Neural cell (in vitro differentiated cells): ENCODE data around the gene LHFPL6. TPM values are rescaled to one million over a fixed set of nuclear protein-coding genes. Genes with fewer than 3 reads are reported as not detected.

Experiments
- H2AFZ ChIP-seq: fragments of 200-600, 300-800 bp; sonication (generic), shearing (Covaris generic); 2 replicates; pipeline ENCODE4 v1.6.0; 2014; ENCODE audit warnings: low read depth, mild to moderate bottlenecking, antibody characterized with exemption, low read length, moderate library complexity
- H3F3A ChIP-seq: fragments of 200-600 bp; shearing (Covaris generic); 2 replicates; pipeline ENCODE4 v1.6.1; 2016; ENCODE audit warnings: mild to moderate bottlenecking, moderate library complexity, mixed read lengths, antibody characterized with exemption, low read length; ENCODE audit not compliant: insufficient read depth, poor library complexity, severe bottlenecking
- H3K27ac ChIP-seq: fragments of 200-600, 300-800 bp; sonication (generic), shearing (Covaris generic); 2 replicates; pipeline ENCODE4 v1.5.1; 2014; ENCODE audit warnings: mild to moderate bottlenecking, low read length, moderate library complexity
- H3K27me3 ChIP-seq: fragments of 300-800, 200-600 bp; sonication (generic), shearing (Covaris generic); 2 replicates; pipeline ENCODE4 v1.6.0; 2014; ENCODE audit warnings: mild to moderate bottlenecking, low read depth, low read length, moderate library complexity; ENCODE audit not compliant: insufficient read depth
- H3K36me3 ChIP-seq: fragments of 300-800, 200-600 bp; sonication (generic), shearing (Covaris generic); 2 replicates; pipeline ENCODE4 v1.5.1; 2014; ENCODE audit warnings: mild to moderate bottlenecking, antibody characterized with exemption, low read length, moderate library complexity; ENCODE audit not compliant: insufficient read depth
- H3K4me2 ChIP-seq: fragments of 300-800, 200-600 bp; sonication (generic), shearing (Covaris generic); 2 replicates; pipeline ENCODE4 v1.6.0; 2014; ENCODE audit warnings: mild to moderate bottlenecking, low read length
- H3K4me3 ChIP-seq: fragments of 300-800, 200-600 bp; sonication (generic), shearing (Covaris generic); 2 replicates; pipeline ENCODE4 v1.5.1; 2014; ENCODE audit warnings: mild to moderate bottlenecking, low read length, moderate library complexity
- H3K79me2 ChIP-seq: fragments of 200-600 bp; shearing (Covaris generic); replicated peaks from 2 replicates; pipeline ENCODE4 v1.6.0; 2014; ENCODE audit warnings: mild to moderate bottlenecking, low read length, moderate library complexity; ENCODE audit not compliant: insufficient read depth
- H3K9ac ChIP-seq: fragments of 300-800, 200-600 bp; sonication (generic), shearing (Covaris generic); 2 replicates; pipeline ENCODE4 v1.6.1; 2016; ENCODE audit warnings: mild to moderate bottlenecking, low read length, mixed read lengths
- H3K9me2 ChIP-seq: fragments of 200-600 bp; shearing (Covaris generic); 2 replicates; pipeline ENCODE4 v1.6.1; 2016; ENCODE audit warnings: mild to moderate bottlenecking, low read length, mixed read lengths; ENCODE audit not compliant: insufficient read depth
- H3K9me3 ChIP-seq: fragments of 200-600, 300-800 bp; sonication (generic), shearing (Covaris generic); 2 replicates; pipeline ENCODE4 v1.6.1; 2016; ENCODE audit warnings: mild to moderate bottlenecking, mixed run types, low read length, moderate library complexity, mixed read lengths
- H4K20me1 ChIP-seq: fragments of 200-600 bp; shearing (Covaris generic); 2 replicates; pipeline ENCODE4 v1.6.1; 2016; ENCODE audit warnings: mild to moderate bottlenecking, mixed run types; ENCODE audit not compliant: insufficient read depth
- CTCF ChIP-seq: fragments of 450-650 bp; IDR thresholded peaks from 2 replicates; pipeline ENCODE4 v1.5.1; 2014; ENCODE audit warnings: antibody characterized with exemption, mild to moderate bottlenecking, moderate library complexity; ENCODE audit not compliant: poor library complexity, severe bottlenecking
- EP300 ChIP-seq: fragments of 450-650 bp; conservative IDR thresholded peaks from 2 replicates; pipeline ENCODE4 v1.6.1; 2014; ENCODE audit warnings: antibody characterized with exemption, mild to moderate bottlenecking, moderate library complexity; ENCODE audit not compliant: poor library complexity, severe bottlenecking
- EZH2 ChIP-seq: fragments of 200-600, 300-800 bp; shearing (Covaris generic), sonication (generic); IDR thresholded peaks from 2 replicates; pipeline ENCODE4 v1.6.1; 2014; ENCODE audit warnings: antibody characterized with exemption, low read length, borderline replicate concordance, mild to moderate bottlenecking; ENCODE audit not compliant: insufficient read depth, poor library complexity, severe bottlenecking
- MXI1 ChIP-seq: fragments of 450-650 bp; conservative IDR thresholded peaks from 2 replicates; pipeline ENCODE4 v1.6.1; 2014; ENCODE audit warnings: antibody characterized with exemption, mild to moderate bottlenecking; ENCODE audit not compliant: poor library complexity, severe bottlenecking
- POLR2AphosphoS5 ChIP-seq: IDR thresholded peaks from 2 replicates; pipeline ENCODE4 v1.6.1; 2012
- RAD21 ChIP-seq: fragments of 450-650 bp; conservative IDR thresholded peaks from 2 replicates; pipeline ENCODE4 v1.6.1; 2014; ENCODE audit warnings: antibody characterized with exemption, mild to moderate bottlenecking, moderate library complexity
- REST ChIP-seq: IDR thresholded peaks from 2 replicates; pipeline ENCODE4 v1.6.1; 2012; ENCODE audit warnings: borderline replicate concordance
- SMC3 ChIP-seq: fragments of 450-650 bp; conservative IDR thresholded peaks from 2 replicates; pipeline ENCODE4 v1.6.1; 2014; ENCODE audit warnings: antibody characterized with exemption, mild to moderate bottlenecking, moderate library complexity; ENCODE audit not compliant: poor library complexity
- TAF1 ChIP-seq: IDR thresholded peaks from 2 replicates; pipeline ENCODE4 v1.6.1; 2012; ENCODE audit warnings: low read depth
- polyA plus RNA-seq: library from polyadenylated mRNA; depleted of rRNA; stranded (reverse); fragments of >200 nt; gene quantifications from 2 replicates; pipeline ENCODE4 v1.2.3, GENCODE V29; 2014

LHFPL6 gene
- polyA plus RNA-seq, 1 donor from 2014 or later: 36.3 TPM

- no peak overlapping the region for H3K27ac ChIP-seq
- no peak overlapping the region for H2AFZ ChIP-seq
- H3K4me3 ChIP-seq: no peak overlapping the region
- no peaks in the 10 kb centered on the region for H4K20me1 ChIP-seq
- no peaks in the 10 kb centered on the region for H3K36me3 ChIP-seq
- no peaks in the 10 kb centered on the region for H3F3A ChIP-seq
- no peaks in the 10 kb centered on the region for H3K9me2 ChIP-seq
- TF ChIP-seq TAF1 (no peak), REST (no peak), MXI1 (no peak), EP300 (no peak), EZH2 (no peak), SMC3 (no peak), CTCF (no peak), RAD21 (no peak), POLR2AphosphoS5 (no peak)
- H3K9me3 ChIP-seq: no peaks in the 10 kb centered on the region
- H3K9ac ChIP-seq: no peak overlapping the region
- H3K27me3 ChIP-seq: no peaks in the 10 kb centered on the region
- no peak overlapping the region for H3K4me2 ChIP-seq
- peaks cover 5% of the 10 kb centered on the region for H3K79me2 ChIP-seq
Observed at GRCh38 chr13:39557285-39557955, 45.6 kb downstream of the LHFPL6 start.

GRCh38 chr13:39556866-39557265 is 46.1 kb downstream of the LHFPL6 start:
- Histone ChIP-seq H3K36me3 (no peaks in the 10 kb centered on the region), H3K27me3 (no peaks in the 10 kb centered on the region), H3K4me2 (no peak overlapping the region), H3K9me2 (no peaks in the 10 kb centered on the region), H3K27ac (no peak overlapping the region), H3K9me3 (no peaks in the 10 kb centered on the region), H4K20me1 (no peaks in the 10 kb centered on the region), H3K9ac (no peak overlapping the region), H3K79me2 (peaks cover 5% of the 10 kb centered on the region), H2AFZ (no peak overlapping the region), H3F3A (no peaks in the 10 kb centered on the region), H3K4me3 (no peak overlapping the region)
- TF ChIP-seq EZH2 (no peak), REST (no peak), POLR2AphosphoS5 (no peak), MXI1 (no peak), TAF1 (no peak), SMC3 (no peak)
